ENCODE data around the gene STK11.

Gene STK11

GRCh38 chr19:1262623-1263123, 57.1 kb downstream of the STK11 start:
- DNase-seq (ENCODE audit: low spot score) = no peak

GRCh38 chr19:1263188-1263587, 57.6 kb downstream of the STK11 start:
- DNase-seq (ENCODE audit: low spot score) = no peak

GRCh38 chr19:1264801-1265614, 59.4 kb downstream of the STK11 start:
- DNase-seq (ENCODE audit: low spot score) = no peak

GRCh38 chr19:1265615-1266128, 60.1 kb downstream of the STK11 start:
- DNase-seq (ENCODE audit: low spot score) = no peak

- DNase-seq (ENCODE audit: low spot score) = peak; percentile 85
Observed at GRCh38 chr19:1266129-1266915, 60.7 kb downstream of the STK11 start.

- DNase-seq (ENCODE audit: low spot score) = peak; percentile 90
Observed at GRCh38 chr19:1266916-1267476, 61.4 kb downstream of the STK11 start.

- DNase-seq (ENCODE audit: low spot score) = no peak
Observed at GRCh38 chr19:1267477-1268225, 62.1 kb downstream of the STK11 start.

- DNase-seq (ENCODE audit: low spot score) = no peak
Observed at GRCh38 chr19:1268226-1269064, 62.9 kb downstream of the STK11 start.

- peak; percentile 99 for DNase-seq (ENCODE audit: low spot score)
Observed at GRCh38 chr19:1269065-1269477, 63.5 kb downstream of the STK11 start, which contains the start of gene CIRBP. Gene CIRBP, plus strand, starts transcription at chr19:1269332. Its CDS starts 1,602 bp downstream, at chr19:1270934.

- peak; percentile 93 for DNase-seq (ENCODE audit: low spot score)
Observed at GRCh38 chr19:1269478-1270212, 64.1 kb downstream of the STK11 start.

- no peak for DNase-seq (ENCODE audit: low spot score)
Observed at GRCh38 chr19:1270213-1270853, 64.8 kb downstream of the STK11 start.

- no peak for DNase-seq (ENCODE audit: low spot score)
Observed at GRCh38 chr19:1270854-1271527, 65.4 kb downstream of the STK11 start.

- no peak for DNase-seq (ENCODE audit: low spot score)
Observed at GRCh38 chr19:1271528-1272422, 66.2 kb downstream of the STK11 start.

- DNase-seq (ENCODE audit: low spot score) = no peak
Observed at GRCh38 chr19:1272423-1273262, 67.1 kb downstream of the STK11 start.

GRCh38 chr19:1273263-1274041, 67.9 kb downstream of the STK11 start:
- no peak for DNase-seq (ENCODE audit: low spot score)

Data from left forelimb (tissue), 1 donor.